Retinal pigment epithelial cell (primary cell): ENCODE data around the gene SERPINB10.
"Not testable (repeated sequence)": the region's sequence is repeated elsewhere in the genome, so short reads cannot be mapped to it uniquely, and the experiment has no call there.

ENCODE experiments used
- DNase-seq: peaks from one replicate; pipeline ENCODE4 v3.0.0-alpha.2; 2010; ENCODE audit warnings: low read depth
- H3K4me3 ChIP-seq: 2 replicates; pipeline ENCODE4 v1.5.1; 2011; ENCODE audit warnings: mild to moderate bottlenecking, low read length, control low read depth, moderate library complexity
- CTCF ChIP-seq: conservative IDR thresholded peaks from 2 replicates; pipeline ENCODE4 v1.5.1; 2011; ENCODE audit warnings: low read depth, low read length, control low read depth, inconsistent platforms

Gene SERPINB10

GRCh38 chr18:63940008-63940407, 32.2 kb downstream of the SERPINB10 start:
- no peak for DNase-seq
- TF ChIP-seq CTCF, result no peak
- H3K4me3 ChIP-seq, result no peak overlapping the region

GRCh38 chr18:63940543-63941050, 32.8 kb downstream of the SERPINB10 start:
- not testable (repeated sequence) for DNase-seq, H3K4me3 ChIP-seq

GRCh38 chr18:63947051-63947790, 39.5 kb downstream of the SERPINB10 start:
- no peak for TF ChIP-seq CTCF
- H3K4me3 ChIP-seq, result no peak overlapping the region
- no peak for DNase-seq

GRCh38 chr18:63949068-63949737, 41.4 kb downstream of the SERPINB10 start, which contains the start of gene HMSD:
Gene HMSD (plus strand): TSS chr18:63949301. CDS start chr18:63953456, 4,155 bp downstream.
- no peak for DNase-seq
- peak within 1 kb of the TSS; percentile 56 for H3K4me3 ChIP-seq
- TF ChIP-seq CTCF, result peak; percentile 53

- no peak for DNase-seq
- peak; percentile 39 for TF ChIP-seq CTCF
- H3K4me3 ChIP-seq, result no peak overlapping the region
Observed at GRCh38 chr18:63951302-63951705, 43.5 kb downstream of the SERPINB10 start.

- no peak for TF ChIP-seq CTCF
- DNase-seq, result no peak
- H3K4me3 ChIP-seq, result no peak overlapping the region
Observed at GRCh38 chr18:63953811-63954210, 46.1 kb downstream of the SERPINB10 start.

- TF ChIP-seq CTCF, result no peak
- H3K4me3 ChIP-seq, result no peak overlapping the region
- no peak for DNase-seq
Observed at GRCh38 chr18:63956755-63957154, 49.0 kb downstream of the SERPINB10 start.
